HG03342 (cell line): Measurements from ENCODE around the gene ENPP7.

ENCODE experiments used
- ATAC-seq: cut with Tn5 transposase; IDR thresholded peaks from one replicate; pipeline ENCODE4 v1.9.1; 2021; ENCODE audit warnings: mild to moderate bottlenecking, moderate library complexity; ENCODE audit not compliant: unreplicated experiment

Gene ENPP7

DNA sequence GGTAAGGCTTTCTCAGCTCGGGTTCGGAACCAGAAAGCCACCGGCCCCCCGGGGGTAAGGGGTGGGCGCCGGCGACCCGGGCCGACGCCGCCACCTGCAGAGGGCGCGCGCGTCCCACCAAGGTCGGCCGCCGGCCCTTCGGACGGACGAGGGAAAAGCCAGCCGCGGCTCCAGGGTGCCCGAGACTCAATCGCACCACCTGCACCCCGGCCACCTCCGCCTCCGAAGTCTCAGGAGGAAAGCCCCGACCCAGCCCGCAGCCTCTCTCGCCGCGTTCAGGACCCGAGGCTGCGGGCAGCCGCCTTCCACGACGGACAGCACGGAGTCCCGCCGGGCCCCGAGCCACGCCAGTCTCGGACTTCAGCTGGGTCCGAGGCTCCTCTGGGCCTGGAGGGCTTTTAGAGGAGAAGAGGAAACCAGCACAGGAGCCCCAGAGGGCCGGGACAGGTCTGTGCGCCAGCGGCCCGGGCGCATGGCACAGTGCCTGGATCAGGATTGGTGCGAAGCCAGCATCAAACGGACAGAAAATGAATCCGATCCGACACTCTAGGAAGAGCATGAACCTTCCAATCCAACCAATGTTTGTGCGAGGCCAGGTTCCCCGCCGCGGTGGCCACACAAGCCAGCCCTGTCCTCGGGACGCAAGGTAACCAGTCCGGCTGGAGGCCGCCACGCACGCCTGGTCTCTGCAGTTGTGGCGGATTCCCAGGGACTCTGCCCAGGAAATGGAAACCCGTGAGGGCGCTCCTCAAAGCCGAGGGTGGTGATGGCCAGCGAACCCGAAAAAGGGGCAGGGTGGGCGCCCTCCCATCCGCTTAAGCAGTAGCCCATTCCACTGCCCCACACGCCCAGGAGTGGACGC, 59.4 kb downstream of the ENPP7 start:
- ATAC-seq = no peak

DNA sequence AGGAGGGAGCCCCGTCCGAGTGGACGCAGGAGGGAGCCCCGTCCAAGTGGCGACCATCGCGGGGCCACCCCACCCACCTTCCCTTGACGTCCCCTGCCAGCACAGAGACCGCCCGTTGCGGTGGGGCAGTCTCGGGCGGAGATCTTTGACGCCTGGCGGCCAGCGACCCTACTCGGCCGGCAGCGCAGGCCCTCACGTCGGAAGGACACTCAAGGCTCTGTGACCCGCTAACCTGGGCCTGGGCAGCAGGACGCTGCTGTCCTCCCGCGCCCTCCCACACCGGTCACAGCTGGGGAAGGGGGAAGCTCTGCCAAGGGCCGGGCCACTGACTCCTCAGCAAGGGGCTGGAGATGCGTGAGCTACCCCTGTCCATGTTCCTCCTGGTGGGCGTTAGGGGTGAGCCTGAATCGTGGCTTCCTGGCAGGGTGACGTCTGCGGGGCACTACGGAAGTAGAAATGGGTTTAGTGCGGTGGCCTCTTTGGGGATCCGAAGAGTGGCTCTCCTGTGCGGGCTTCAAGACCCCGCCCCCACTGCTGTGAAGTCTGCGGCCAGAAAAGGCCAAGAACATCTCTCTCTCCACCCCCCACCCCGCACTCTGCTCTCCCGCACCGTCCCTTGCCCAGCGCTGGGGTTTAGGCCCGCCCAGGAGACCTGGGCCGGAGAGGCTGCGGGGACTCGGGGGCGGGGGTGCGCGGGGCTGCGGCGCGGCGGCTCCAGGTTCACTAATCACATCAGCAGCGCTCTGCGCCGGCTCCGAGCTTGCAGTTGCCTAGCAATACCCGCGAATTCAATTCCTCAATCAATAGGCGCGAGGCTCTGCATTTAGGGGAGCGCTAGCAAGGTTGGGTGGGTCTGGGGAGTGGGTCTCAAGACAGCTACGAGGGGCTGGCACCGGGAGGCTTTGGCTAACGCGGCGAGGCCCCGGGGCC, 60.3 kb downstream of the ENPP7 start:
- no peak for ATAC-seq

DNA sequence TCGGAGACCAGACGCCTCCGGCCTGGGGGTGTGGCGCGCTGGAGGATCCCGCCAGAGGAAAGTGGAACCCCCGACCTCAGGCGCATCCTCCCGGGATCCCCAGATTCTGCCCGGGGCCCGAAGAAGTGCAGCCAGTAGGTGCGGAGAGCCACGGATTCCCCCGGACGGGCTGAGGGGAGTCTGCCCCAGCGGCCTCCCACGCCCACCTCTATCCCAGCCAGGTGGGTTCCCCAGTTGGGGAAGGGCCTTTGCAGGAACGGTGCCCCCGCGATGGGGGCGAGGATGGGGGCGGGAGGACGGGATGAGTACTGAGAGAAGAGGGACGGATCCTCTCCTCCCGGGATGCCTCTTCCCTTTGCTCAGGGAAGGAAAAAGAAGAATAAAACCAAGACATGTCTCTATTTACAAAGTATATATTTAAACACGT, 61.0 kb downstream of the ENPP7 start:
- ATAC-seq = no peak
